Bone marrow (tissue), 2 donors: ENCODE results near the gene SLC11A2.
"Not testable (repeated sequence)": the region's sequence is repeated elsewhere in the genome, so short reads cannot be mapped to it uniquely, and the experiment has no call there.

Experiments
- DNase-seq, 2 donors: peaks; one replicate each; lab custom pipeline; 2025; lab: John Stamatoyannopoulos, UW

Gene SLC11A2

DNA sequence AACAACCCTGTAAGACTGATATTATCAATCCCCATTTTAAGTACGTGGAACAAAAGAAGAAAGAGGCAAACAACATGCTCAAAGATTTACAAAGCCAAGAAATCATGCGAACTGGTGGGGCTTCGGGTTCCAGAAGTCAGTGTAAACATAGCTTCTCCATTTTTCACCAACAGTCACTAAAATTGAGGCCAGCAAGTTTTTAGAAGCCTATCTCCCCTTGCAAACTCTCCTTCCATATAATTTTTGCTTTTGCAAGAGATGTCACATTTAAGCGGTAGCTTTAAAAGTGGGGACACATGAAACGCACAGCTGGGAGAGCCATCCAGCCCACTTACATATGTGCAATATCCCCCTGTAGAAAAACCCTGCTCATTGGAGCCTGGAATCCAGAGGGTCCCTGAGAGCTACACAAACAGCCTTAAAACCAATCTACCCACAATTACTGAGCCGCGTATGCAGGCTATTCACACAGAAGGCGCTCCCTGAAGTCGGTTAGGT lies 797 bp downstream of the SLC11A2 start:
- no peak for DNase-seq

DNA sequence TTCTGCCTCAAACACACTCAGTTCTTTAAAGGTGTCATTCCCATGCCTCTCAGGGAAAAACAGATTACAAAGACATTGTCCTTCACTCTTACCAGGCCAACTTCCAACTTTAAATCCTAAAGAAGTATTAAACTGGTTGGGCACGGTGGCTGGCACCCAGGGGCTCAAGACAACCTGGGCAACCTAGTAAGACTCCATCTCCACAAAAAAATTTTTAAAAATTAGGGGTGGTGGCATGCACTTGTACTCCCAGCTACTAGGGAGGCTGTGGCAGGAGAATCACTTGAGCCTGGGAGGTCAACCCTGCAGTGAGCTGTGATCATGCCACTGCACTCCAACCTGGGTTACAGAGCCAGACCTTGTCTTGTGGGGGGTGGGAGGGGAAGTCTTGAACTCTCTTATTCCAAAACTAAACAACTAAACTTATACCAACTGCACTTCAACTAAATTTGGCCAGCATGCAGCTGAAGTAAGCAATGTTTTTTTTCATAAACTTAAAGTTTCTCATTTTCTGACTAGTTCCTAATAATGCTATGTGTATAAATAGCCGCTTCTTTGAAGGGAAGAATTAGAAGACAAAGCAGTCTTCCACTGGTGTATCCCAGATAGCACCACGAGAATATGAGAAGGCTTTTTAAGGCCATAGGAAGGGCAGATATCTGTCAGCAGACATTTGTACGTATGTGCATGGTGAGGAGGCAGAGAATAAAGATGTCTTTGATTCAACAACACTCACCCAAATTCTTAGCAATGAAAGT lies 2.4 kb downstream of the SLC11A2 start:
- no peak for DNase-seq

DNA sequence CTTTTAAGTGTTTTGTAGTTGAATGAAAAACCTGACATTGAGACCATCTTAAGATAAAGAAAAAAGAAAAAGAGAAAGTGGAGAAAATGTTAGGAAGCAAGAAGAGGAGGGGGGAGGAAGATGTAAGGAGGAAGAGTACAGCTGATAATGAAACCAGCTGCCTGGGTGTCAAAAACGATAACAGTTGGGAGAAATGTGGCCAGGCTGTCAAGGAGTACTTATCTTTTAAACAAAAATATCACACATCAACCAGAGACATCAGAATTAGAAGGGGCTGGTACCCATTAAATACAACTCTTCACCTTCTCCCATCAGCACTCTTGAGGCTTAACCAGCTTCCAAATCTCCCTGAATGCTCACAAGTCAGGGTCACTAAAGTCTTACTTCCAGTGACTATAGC lies 4.5 kb downstream of the SLC11A2 start:
- no peak for DNase-seq

DNA sequence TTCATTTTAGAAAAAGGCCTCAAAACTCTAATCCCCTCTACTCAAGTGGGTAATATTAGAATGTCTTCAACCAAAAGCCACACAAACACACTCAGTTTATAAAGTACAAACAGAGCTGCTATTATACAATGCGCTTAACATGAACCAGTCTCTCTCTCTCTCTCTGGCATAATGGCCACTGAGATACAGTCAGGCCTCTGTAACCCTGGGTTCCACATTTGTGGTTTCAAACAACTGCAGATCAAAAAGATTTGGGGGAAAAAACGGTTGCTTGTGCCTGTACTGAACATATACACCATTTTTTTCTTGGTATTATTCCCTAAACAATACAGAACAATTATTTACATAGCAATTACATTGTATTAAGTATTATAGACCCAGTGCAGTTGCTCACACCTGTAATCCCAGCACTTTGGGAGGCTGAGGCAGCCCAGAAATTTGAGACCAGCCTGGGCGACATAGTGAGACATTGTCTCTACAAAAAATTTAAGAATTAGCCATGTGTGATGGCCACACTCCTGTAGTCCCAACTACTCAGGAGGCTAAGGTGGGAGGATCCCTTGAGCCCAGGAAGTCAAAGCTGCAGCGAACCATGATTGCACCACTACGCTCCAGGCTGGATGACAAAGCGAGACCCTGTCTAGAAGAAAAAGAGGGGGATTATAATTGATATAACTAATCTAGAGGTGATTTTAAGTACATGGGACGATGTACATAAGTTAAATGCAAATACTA lies 5.6 kb downstream of the SLC11A2 start:
- DNase-seq = no peak

DNA sequence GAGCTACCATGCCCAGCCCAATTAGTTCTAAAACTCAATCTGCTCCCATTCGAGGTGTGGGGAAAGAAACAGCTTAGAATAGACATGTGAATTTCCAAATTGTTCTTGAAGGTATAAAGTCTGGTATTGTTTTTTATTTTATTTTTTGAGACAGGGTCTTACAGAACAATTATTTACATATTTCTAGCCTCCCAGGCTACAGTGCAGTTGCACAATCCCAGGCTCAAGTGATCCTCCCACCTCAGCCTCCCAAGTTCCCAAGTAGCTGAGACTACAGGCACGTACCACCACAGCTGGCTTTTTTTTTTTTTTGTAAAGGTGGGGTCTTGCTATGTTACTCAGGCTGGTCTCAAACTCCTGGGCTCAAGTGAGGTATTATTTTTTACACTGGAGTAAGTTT lies 6.3 kb downstream of the SLC11A2 start:
- DNase-seq = no peak

DNA sequence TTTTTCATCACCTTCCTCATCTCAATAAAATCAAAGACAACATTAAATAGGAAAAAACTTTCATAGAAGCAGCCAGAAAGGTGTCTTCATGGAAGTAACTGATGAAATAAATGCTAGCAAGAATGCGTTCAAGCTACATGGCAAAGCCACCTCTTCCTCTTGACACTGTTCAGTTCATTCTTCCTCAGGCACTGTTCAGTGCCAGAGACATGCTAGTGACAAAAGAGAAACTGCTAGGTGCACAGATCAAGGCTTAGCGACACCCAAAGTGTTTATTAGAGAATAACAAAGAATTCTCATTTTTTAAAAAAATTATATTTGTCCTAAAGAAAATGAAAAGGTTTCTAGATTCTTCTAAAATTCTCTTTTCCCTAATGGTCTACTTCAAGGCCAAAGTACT lies 7.2 kb downstream of the SLC11A2 start:
- no peak for DNase-seq

DNA sequence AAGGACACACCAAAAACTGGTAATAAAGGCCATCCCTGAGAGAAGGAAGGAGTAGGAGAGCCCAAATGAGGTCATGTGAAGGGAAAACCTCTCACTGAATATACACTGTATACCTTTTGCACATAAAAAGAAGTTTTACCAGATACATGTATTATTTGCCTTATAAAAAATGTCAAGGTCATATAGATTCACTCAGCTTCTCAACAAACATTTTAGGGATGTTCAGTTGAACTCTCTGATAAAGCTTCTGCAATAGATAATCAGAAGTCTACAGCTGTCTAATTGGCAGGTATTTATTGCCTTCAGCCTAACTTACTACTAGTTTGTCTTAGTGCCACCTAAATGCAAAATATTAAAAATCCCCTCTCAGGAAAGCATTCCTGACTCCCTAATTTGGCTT lies 8.7 kb downstream of the SLC11A2 start:
- no peak for DNase-seq

DNA sequence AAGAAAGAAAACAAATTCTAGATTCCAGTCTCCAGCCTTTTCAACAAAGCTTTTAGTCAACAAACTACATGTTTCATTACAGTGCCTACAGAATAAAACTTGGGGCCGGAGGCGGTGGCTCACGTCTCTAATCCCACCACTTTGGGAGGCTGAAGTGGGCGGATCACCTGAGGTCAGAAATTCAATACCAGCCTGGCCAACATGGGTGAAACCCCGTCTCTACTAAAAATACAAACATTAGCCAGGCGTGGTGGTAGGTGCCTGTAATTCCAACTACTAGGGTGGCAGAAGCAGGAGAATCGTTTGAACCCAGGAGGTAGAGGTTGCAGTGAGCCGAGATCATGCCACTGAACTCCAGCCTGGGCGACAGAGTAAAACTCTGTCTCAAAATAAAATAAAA lies 11.7 kb downstream of the SLC11A2 start:
- not testable (repeated sequence) for DNase-seq

DNA sequence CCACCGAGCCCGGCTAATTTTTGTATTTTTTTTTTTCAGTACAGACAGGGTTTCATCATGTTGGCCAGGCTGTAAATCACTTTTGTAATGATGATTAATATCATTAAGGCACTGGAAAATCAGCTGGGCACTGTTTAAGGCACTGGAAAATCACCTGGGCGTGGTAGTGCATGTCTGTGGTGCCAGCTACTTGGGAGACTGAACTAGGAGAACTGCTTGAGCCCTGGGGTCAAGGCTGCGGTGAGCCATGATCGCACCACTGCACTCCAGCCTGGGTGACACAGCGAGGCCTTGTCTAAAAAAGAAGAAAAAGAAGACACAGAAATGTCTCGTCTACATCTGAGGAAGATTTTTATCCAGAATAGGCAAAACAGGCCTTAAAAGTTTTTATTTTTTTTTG lies 12.7 kb downstream of the SLC11A2 start:
- DNase-seq = no peak

DNA sequence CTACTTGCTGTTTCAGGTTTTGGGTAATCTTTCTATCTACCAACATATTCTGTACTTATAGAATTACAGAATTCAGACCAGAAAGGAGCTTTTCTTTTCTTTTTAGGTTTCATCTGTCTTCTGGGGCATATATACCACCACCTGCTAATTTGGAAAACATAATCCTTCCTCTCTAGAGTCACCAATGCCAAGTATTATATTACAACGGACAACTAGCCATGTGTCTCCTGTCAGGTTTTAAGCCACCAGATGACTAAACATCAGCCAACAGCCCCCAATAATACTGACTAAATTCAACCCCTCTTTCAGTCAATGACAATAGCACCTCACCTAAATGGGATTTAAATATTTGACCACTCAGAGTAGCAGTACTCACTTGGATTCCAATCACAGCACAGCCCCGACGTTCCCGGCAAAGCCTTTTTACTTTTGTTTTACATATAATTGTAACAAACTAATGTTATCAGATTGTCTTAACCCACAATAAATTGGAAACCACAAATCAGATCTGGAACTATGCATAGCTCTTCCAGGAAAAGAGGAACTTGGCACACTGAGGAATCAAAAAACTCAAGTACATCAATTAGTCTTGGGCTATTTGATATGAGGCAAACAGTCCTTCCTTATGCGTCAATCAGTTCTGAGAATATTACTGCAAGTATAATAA lies 13.5 kb downstream of the SLC11A2 start:
- no peak for DNase-seq

DNA sequence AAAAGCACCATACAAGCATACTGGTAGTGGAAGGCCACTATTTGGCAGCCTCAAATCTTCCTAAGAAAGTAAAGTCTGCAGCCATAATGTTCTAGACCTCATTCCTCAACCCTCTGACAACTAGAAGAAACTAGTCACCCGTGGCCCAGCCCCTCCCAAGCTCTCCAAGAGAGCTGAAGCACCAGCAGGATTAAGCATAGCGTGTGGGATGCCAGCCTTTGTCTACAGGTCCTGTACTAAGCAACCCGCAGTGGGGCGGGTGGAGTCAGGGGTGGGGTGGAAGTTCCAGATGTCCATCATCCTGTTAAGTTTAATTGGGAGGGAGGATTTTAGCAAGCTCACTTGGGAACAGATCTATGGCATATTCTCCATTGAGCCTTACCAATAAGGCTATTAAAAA lies 14.2 kb downstream of the SLC11A2 start:
- no peak for DNase-seq

DNA sequence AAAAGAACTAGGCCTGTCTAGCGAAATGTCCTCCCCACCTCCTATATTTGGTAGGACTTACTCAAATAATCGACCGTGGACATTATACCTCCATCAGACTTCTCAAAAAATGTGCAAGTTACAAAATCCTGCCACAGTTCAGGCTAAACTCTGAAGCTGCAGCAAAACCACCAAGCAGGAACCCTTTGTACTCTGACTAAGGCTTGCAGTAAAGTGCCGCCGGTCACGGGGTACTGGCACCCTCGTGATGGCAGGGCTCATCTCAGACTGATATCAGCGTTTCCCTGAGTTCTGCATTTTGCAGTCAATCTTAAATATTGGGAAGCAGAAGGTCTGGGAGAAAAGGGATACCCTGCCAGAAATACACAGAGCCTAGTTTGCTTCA lies 17.1 kb downstream of the SLC11A2 start:
- DNase-seq = peak; percentile 18 to 70

DNA sequence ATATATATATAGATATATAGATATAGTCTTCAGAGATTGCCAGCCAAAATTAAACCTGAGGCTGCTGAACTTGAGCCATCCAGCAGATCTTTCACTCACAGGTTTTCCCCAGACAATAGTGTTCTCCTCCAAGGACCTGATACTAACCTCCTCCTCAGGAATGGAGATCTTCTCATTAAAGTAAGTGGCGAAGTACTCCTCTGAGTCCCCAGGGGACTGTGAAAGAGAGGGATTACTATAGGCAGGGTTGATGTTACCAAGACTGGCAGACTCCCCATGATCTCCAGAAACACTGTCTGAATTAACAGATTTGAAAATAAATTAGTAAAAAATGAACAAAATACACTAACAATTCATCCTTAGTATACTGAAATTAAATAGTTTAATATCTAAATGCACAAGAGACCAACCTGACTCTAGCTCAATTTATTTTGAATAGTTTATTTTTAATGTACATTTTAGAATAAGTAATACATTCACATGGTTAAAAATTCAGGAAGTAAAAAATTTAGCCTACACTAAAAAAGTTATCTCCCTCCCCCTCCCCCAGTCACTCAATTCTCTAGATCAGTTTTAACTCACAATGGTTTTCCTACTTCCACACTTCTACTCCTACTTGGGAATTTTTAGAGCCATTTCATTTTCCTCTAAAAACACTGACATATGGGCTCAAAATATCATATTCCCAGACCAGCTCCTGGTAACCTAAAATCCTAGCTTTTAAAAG lies 17.7 kb downstream of the SLC11A2 start:
- no peak for DNase-seq

DNA sequence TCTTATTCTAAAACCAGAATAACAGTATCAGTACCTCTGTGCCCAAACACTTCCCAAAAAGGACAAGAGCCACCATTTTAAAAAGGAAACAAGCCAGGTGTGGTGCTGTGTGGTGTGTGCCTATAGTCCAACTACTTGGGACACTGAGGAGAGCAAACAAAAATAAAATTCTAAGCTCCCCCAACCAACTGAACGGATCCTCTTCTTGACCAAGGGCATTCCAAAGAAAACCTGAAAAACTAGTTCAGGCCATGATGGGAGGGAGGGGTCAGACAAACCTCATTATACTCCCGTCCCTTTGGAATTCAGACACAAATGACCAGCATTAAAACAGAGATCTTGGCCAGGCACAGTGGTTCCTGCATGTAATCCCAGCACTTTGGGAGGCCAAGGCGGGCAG lies 20.5 kb downstream of the SLC11A2 start:
- DNase-seq = no peak

DNA sequence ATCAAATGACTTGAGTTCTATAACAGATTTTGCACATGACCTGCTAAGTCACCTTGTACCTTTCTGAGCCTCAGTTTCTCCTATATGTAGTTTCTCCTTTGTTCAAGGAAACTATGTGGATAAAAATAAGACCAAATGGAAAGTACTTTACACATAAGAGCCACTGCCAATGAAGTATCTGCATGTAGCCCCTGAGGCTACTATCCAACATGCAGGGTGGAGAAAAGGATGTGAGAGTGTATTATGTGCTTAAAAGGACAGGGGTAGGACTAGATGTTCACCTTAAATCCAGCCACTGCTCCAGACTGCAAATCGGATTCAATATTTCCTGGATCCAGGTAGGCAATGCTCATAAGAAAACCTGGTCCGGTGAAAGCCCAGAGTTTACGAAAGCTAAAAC lies 21.2 kb downstream of the SLC11A2 start:
- no peak for DNase-seq

DNA sequence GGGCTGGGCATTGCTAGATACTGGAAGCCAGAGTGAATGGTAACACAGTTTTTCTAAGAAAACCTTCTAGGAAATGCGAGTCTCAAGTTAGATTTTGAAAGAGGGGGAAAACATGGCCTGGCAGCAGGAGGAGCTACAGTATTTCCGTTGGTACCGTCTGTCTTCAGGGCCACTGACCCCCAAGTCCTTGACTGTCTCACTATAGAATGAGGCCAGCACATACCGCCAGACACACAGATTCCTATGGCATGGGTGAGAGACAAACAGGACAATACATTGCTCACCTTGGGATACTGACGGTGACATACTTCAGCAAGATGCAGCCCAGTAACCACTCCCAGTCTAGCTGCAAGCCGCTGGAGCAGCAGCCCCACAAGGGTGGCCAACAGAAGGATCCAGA lies 21.7 kb downstream of the SLC11A2 start:
- DNase-seq = no peak

DNA sequence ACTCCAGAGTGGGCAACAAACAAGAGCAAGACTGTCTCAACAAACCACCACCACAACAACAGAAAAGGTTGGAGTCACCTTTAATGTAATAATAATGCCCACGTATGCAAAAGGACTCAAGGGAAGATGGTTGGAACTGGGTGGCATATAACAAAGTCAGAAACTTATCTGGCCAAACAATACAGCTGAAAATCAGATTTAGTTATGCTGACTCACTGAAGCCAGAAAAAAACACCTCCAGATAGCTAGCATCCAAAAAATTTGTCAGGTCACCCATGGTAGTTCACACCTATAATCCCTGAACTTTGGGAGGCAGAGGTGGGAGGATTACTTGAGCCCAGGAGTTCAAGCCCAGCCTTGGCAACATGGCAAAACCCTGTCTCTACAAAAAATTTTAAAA lies 24.4 kb downstream of the SLC11A2 start:
- DNase-seq = no peak

DNA sequence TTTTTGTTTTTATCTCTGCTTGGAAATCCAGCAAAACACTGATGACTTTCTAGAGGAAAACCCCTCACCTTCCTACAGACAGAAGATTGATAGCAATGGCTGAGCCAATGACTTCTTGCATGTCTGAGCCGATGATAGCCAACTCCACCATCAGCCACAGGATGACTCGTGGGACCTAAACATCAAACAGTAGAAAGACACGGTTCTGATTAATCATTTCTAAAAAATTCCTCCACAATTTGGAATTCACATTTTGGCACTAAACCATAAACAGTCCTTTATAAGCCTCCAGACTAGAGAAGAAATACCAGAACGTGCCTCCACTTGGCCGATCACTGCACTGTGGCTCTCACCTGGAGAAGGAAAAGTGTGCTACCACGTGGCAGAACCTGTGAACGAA lies 25.9 kb downstream of the SLC11A2 start:
- DNase-seq = no peak

DNA sequence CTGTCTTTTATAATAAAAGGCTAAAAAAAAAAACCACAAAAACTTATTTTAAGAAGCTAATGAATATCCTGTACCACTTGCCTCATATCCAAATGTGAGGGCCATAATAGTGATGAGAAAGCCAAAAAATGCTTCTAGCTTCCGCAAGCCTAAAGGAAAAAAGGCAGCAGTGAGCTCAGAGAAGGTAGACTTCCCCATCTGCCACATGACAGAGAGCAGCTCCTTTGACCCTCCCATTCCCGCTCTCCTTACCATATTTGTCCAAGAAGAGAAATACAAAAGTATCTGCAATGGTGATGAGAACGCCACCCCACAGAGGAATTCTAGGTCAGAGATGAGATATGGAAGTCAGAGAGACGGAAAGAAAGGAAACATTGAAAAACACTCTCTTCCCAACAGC lies 27.1 kb downstream of the SLC11A2 start:
- no peak for DNase-seq

DNA sequence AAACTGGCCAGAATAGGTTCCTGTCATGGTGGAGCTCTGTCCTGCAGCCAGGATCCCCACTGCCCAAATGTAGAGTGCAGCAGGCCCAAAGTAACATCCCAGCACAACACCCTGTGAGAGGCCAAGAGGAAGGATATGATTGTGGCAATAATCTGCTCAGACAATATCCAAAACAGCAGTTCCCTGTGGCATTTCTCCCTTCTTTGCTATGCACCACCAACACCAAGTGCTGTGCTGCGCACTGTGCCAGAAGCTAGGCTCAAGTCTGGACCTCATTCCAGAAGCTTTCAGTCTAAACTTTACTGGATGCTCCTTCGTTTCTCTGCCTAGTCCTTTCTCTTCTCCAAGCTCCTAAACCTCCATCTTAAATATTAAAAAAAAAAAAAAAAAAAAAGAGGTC lies 33.4 kb downstream of the SLC11A2 start:
- no peak for DNase-seq

DNA sequence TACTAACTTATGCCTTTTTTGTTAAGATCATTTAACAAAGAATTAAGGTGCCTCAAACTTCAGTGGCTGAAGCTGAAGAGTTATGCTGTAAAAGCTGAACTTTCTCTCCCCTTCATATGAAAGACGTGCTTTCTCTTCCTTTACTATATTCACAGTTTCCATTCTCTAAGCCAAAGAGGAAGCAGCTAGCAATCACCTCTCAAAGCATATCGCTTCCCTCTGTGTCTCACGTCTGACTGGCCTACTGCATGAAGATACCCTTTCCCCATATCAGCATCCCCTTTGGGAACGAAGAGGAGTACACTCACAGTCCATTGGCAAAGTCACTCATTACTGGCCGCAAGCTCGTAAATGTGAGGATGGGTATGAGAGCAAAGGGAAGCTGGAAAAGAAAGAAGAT lies 34.9 kb downstream of the SLC11A2 start:
- DNase-seq = no peak

DNA sequence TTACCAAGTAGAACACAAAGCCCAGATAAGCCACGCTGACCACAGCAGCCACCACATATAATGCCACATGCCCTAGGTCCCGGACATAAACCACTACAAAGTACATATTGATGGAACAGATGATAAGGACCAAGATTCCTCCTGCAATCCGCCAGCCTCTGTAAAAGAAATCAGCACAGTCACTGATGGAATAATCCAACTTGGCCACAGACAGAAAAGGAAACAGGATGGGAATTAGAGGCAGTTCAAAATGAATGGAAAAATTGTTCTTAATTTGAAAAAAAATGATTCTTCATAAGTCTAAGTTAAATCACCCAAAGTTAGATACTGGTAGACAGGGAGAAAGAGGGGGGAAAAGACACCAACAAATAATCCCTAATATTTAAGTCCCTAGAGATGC lies 35.4 kb downstream of the SLC11A2 start:
- no peak for DNase-seq
